IPS-18a (cell line): ENCODE data around the gene SERPINI2.

Experiments
- H3K27ac ChIP-seq: one replicate; pipeline ENCODE4 v1.5.1; 2013; ENCODE audit warnings: low read length
- H3K27me3 ChIP-seq: one replicate; pipeline ENCODE4 v1.6.1; 2013; ENCODE audit warnings: mild to moderate bottlenecking, low read length; ENCODE audit not compliant: control insufficient read depth, insufficient read depth
- H3K36me3 ChIP-seq: one replicate; pipeline ENCODE4 v1.6.1; 2013; ENCODE audit warnings: low read depth, low read length; ENCODE audit not compliant: control insufficient read depth
- H3K4me1 ChIP-seq: one replicate; pipeline ENCODE4 v1.6.1; 2013; ENCODE audit warnings: low read depth, low read length; ENCODE audit not compliant: control insufficient read depth
- H3K4me3 ChIP-seq: one replicate; pipeline ENCODE4 v1.5.1; 2013; ENCODE audit warnings: low read length
- H3K9ac ChIP-seq: one replicate; pipeline ENCODE4 v1.6.1; 2013; ENCODE audit warnings: mild to moderate bottlenecking, low read length, moderate library complexity
- H3K9me3 ChIP-seq: one replicate; pipeline ENCODE4 v1.6.1; 2013; ENCODE audit warnings: low read depth, low read length; ENCODE audit not compliant: control insufficient read depth

Gene SERPINI2

GRCh38 chr3:167483708-167484475, 10.1 kb upstream of the SERPINI2 start:
- no peak overlapping the region for H3K27ac ChIP-seq
- H3K36me3 ChIP-seq: no peaks in the 10 kb centered on the region
- H3K4me1 ChIP-seq: no peaks in the 10 kb centered on the region
- no peaks in the 10 kb centered on the region for H3K27me3 ChIP-seq
- no peak overlapping the region for H3K4me3 ChIP-seq
- H3K9ac ChIP-seq: no peak overlapping the region
- H3K9me3 ChIP-seq: no peaks in the 10 kb centered on the region

- Histone ChIP-seq H3K4me1 (no peaks in the 10 kb centered on the region), H3K4me3 (no peak overlapping the region), H3K9ac (no peak overlapping the region), H3K9me3 (no peaks in the 10 kb centered on the region), H3K36me3 (no peaks in the 10 kb centered on the region), H3K27me3 (no peaks in the 10 kb centered on the region), H3K27ac (no peak overlapping the region)
These were observed 7.3 kb upstream of the SERPINI2 start for GRCh38 chr3:167481164-167481563.

- Histone ChIP-seq H3K9ac (no peak overlapping the region), H3K27ac (no peak overlapping the region)
These were observed 6.9 kb upstream of the SERPINI2 start for GRCh38 chr3:167480748-167481147.

GRCh38 chr3:167469381-167469780, 4.5 kb downstream of the SERPINI2 start:
- Histone ChIP-seq H3K9me3 (no peaks in the 10 kb centered on the region), H3K4me1 (peaks cover 10% of the 10 kb centered on the region), H3K4me3 (no peak overlapping the region)

More at GRCh38 chr3:167480748-167481147, 6.9 kb upstream of the SERPINI2 start:
- Histone ChIP-seq H3K9me3 (no peaks in the 10 kb centered on the region), H3K36me3 (no peaks in the 10 kb centered on the region), H3K4me3 (no peak overlapping the region), H3K27me3 (no peaks in the 10 kb centered on the region), H3K4me1 (no peaks in the 10 kb centered on the region)

GRCh38 chr3:167467848-167468611, 5.8 kb downstream of the SERPINI2 start:
- no peaks in the 10 kb centered on the region for H3K27me3 ChIP-seq
- H3K4me1 ChIP-seq: peaks cover 10% of the 10 kb centered on the region
- no peaks in the 10 kb centered on the region for H3K9me3 ChIP-seq
- no peaks in the 10 kb centered on the region for H3K36me3 ChIP-seq
- no peak overlapping the region for H3K27ac ChIP-seq
- no peak overlapping the region for H3K4me3 ChIP-seq
- H3K9ac ChIP-seq: no peak overlapping the region

More at GRCh38 chr3:167469381-167469780, 4.5 kb downstream of the SERPINI2 start:
- Histone ChIP-seq H3K9ac (no peak overlapping the region), H3K27me3 (no peaks in the 10 kb centered on the region), H3K27ac (no peak overlapping the region), H3K36me3 (no peaks in the 10 kb centered on the region)

GRCh38 chr3:167466966-167467365, 6.9 kb downstream of the SERPINI2 start:
- no peaks in the 10 kb centered on the region for H3K36me3 ChIP-seq
- H3K27ac ChIP-seq: no peak overlapping the region
- no peaks in the 10 kb centered on the region for H3K9me3 ChIP-seq
- peaks cover 10% of the 10 kb centered on the region for H3K4me1 ChIP-seq
- no peaks in the 10 kb centered on the region for H3K27me3 ChIP-seq
- no peak overlapping the region for H3K9ac ChIP-seq
- no peak overlapping the region for H3K4me3 ChIP-seq

GRCh38 chr3:167456157-167456799, 17.6 kb downstream of the SERPINI2 start:
- H3K9me3 ChIP-seq: no peaks in the 10 kb centered on the region

GRCh38 chr3:167453815-167454214, 20.0 kb downstream of the SERPINI2 start:
- Histone ChIP-seq H3K27me3 (no peaks in the 10 kb centered on the region), H3K27ac (no peak overlapping the region), H3K9me3 (no peaks in the 10 kb centered on the region), H3K4me1 (peaks cover 15% of the 10 kb centered on the region), H3K4me3 (no peak overlapping the region), H3K36me3 (no peaks in the 10 kb centered on the region), H3K9ac (no peak overlapping the region)

More at GRCh38 chr3:167456157-167456799, 17.6 kb downstream of the SERPINI2 start:
- H3K4me1 ChIP-seq: peaks cover 15% of the 10 kb centered on the region
- no peak overlapping the region for H3K27ac ChIP-seq
- H3K36me3 ChIP-seq: no peaks in the 10 kb centered on the region
- no peak overlapping the region for H3K9ac ChIP-seq
- no peak overlapping the region for H3K4me3 ChIP-seq
- no peaks in the 10 kb centered on the region for H3K27me3 ChIP-seq

GRCh38 chr3:167451282-167451681, 22.6 kb downstream of the SERPINI2 start:
- Histone ChIP-seq H3K4me3 (no peak overlapping the region), H3K27ac (no peak overlapping the region), H3K4me1 (peaks cover 15% of the 10 kb centered on the region), H3K36me3 (no peaks in the 10 kb centered on the region), H3K9me3 (no peaks in the 10 kb centered on the region), H3K27me3 (no peaks in the 10 kb centered on the region), H3K9ac (no peak overlapping the region)

GRCh38 chr3:167450675-167451074, 23.2 kb downstream of the SERPINI2 start:
- H3K36me3 ChIP-seq: no peaks in the 10 kb centered on the region
- H3K9ac ChIP-seq: no peak overlapping the region
- no peak overlapping the region for H3K4me3 ChIP-seq
- peaks cover 15% of the 10 kb centered on the region for H3K4me1 ChIP-seq
- no peak overlapping the region for H3K27ac ChIP-seq
- no peaks in the 10 kb centered on the region for H3K9me3 ChIP-seq
- no peaks in the 10 kb centered on the region for H3K27me3 ChIP-seq

GRCh38 chr3:167450195-167450594, 23.6 kb downstream of the SERPINI2 start:
- Histone ChIP-seq H3K4me3 (no peak overlapping the region), H3K36me3 (no peaks in the 10 kb centered on the region), H3K27me3 (no peaks in the 10 kb centered on the region), H3K9ac (no peak overlapping the region), H3K9me3 (no peaks in the 10 kb centered on the region), H3K27ac (no peak overlapping the region), H3K4me1 (peaks cover 14% of the 10 kb centered on the region)
